Erythroblast (primary cell): ENCODE measurements around the gene TXNDC2.

Source experiments
- GATA1 ChIP-seq: IDR thresholded peaks from 2 replicates; pipeline ENCODE4 v1.6.1; 2011; ENCODE audit warnings: low read depth, mild to moderate bottlenecking, control low read depth, low read length, moderate library complexity
- POLR2A ChIP-seq: IDR thresholded peaks from 2 replicates; pipeline ENCODE4 v1.6.1; 2011; ENCODE audit warnings: mild to moderate bottlenecking, low read length

DNA sequence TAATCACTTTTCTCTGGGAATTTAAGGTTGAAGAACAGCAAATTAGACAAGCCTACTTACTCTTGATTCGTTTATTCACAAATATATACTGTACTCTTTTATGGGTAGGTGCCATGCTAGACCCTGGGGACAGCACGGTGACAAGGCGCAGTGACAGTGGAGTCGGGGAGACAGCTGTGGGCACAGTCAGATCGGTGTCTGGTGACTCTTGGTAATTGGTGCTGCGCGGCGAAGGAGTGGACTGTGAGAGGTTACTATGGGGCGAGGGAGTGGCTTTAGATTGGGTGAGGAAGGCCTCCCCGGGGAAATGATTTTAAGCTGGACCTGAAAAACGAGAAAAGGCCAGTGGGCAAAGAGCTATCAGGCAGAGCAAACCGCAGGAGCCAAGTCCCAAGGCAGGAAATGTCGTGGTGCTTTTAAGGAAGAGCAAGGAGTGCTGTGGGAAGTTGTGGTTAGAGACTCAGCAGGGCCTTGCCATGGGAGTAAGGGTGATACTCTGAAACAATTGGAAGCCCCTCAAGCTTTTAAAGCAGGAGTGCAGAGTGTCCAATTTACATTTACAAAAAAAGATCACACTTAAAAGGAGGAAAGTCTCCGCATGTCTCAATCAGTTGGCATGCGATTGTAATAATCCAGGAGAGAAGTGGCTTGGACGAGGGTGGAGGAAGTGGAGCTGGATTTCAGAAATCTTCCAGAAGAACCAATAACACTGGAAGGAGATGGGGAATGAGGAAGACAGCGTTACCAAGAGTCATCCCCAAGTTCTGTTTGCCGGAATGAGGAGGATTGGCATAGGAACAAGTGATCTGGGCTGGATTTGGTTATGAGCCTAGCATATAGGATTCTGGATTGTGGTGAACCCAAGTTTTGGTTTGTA lies 36.1 kb upstream of the TXNDC2 start:
- TF ChIP-seq GATA1: no peak
- peak; percentile 70 for TF ChIP-seq POLR2A
